ENCODE measurements around the gene MAG. TPM values are rescaled to one million over a fixed set of nuclear protein-coding genes. Genes with fewer than 3 reads are reported as not detected.

MAG gene
- total and polyA plus RNA-seq, 10 of the 15 experiments (the other 5 are each of a cell fraction or from before 2014, with no cell fraction given), result 0.03 to 0.82 (median 0.17) TPM; not detected in 2

GRCh38 chr19:35337097-35337983 lies 45.4 kb downstream of the MAG start (continued):
- TF ChIP-seq MLLT1 (IDR thresholded peaks at IDR 0.05) (0 out of 2 replicates have a peak, but pooled peaks have one; percentile 16), PAX8 (IDR thresholded peaks at IDR 0.05) (no peak), EED (IDR thresholded peaks at IDR 0.05; ENCODE audit: low read depth) (no peak), CTCF (IDR thresholded peaks at IDR 0.05 in 2 of 3, conservative IDR thresholded peaks at IDR 0.05 in 1 of 3; ENCODE audit: control insufficient read depth in 2 of 3, extremely low read depth in 1 of 3, insufficient read depth in 1 of 3, low read depth in 3 of 3, low read length in 3 of 3) (no peak), ZNF24 (IDR thresholded peaks at IDR 0.05) (no peak), CEBPB (IDR thresholded peaks at IDR 0.05; ENCODE audit: borderline replicate concordance in 1 of 2, low read depth in 2 of 2, low read length in 2 of 2) (no peak), SP1 (IDR thresholded peaks at IDR 0.05; ENCODE audit: low read depth, low read length) (no peak), BMI1 (IDR thresholded peaks at IDR 0.05; ENCODE audit: borderline replicate concordance) (0 out of 2 replicates have a peak, but pooled peaks have one; percentile 26), JUND (IDR thresholded peaks at IDR 0.05; ENCODE audit: low read depth, low read length) (no peak), ZBTB4 (CRISPR knock-in tag; IDR thresholded peaks at IDR 0.05) (no peak), IKZF2 (IDR thresholded peaks at IDR 0.05) (0 out of 4 replicates have a peak, but pooled peaks of 1 of the 2 experiments have one; percentile 15), HDGF (IDR thresholded peaks at IDR 0.05) (0 out of 2 replicates have a peak, but pooled peaks have one; percentile 43), ZNF687 (IDR thresholded peaks at IDR 0.05) (peak; percentile 30; the same call in 1 of the 2 replicates), BCL11A (IDR thresholded peaks at IDR 0.05; ENCODE audit: low read depth, low read length) (no peak)

All from GM12878 (cell line).